Memory B cell (primary cell): Measurements from ENCODE around the gene CEP44.
"Not testable (repeated sequence)": the region's sequence is repeated elsewhere in the genome, so short reads cannot be mapped to it uniquely, and the experiment has no call there.

Experiments used
- ATAC-seq: fragments of 150-1000 bp; cut with Tn5 transposase; 2 replicates; pipeline ENCODE4 v1.10.0; 2021; ENCODE audit warnings: low read depth, mild to moderate bottlenecking, moderate library complexity
- DNase-seq, 2 donors: peaks; one replicate each; pipeline ENCODE4 v3.0.0; 2022; ENCODE audit warnings: low spot score in 2 of 2
- H3K27ac Mint-ChIP-seq: one replicate; pipeline ENCODE4 v1.8.0; 2022; ENCODE audit warnings: mild to moderate bottlenecking, moderate library complexity, mixed read lengths
- H3K27me3 Mint-ChIP-seq: one replicate; pipeline ENCODE4 v1.8.0; 2022; ENCODE audit warnings: mixed read lengths
- H3K36me3 Mint-ChIP-seq: one replicate; pipeline ENCODE4 v1.8.0; 2022; ENCODE audit warnings: mild to moderate bottlenecking, mixed read lengths
- H3K4me1 Mint-ChIP-seq: one replicate; pipeline ENCODE4 v1.8.0; 2022; ENCODE audit warnings: mixed read lengths
- H3K4me3 Mint-ChIP-seq: one replicate; pipeline ENCODE4 v1.8.0; 2022; ENCODE audit warnings: mild to moderate bottlenecking, moderate library complexity, mixed read lengths
- H3K9me3 Mint-ChIP-seq: one replicate; pipeline ENCODE4 v1.8.0; 2022; ENCODE audit warnings: mixed read lengths

Gene CEP44

DNA sequence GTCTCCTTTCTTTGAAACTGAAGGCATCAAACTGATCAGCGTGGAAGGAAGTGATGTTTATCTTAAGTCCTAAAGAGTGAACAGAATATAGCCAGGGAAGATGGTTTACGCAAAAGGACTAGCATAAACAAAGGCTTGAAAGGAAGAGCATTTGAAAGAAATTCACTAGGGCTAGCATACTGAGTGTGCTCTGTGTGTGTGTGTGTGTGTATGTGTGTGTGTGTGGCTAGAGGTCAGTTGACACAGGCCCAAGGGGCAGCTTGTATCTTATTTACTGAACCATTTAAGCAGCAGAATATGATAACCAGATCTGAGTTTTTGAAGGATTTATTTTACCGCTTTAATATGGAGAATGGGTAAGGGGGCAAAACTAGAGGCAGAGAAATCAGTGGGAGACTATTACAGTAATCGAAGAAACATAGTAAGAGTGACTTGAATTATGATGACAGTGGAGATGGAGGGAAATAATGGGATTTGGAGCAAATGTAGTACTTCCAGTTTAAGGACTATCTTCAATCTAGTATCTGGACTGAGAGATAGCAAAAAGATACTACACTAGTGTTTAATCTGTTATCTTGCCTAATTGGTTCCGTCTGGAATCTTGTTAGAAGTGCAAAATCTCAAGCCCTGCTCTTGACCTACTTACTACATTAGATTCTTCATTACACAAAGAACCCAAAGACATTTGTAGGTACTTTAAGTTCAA lies 36.9 kb downstream of the CEP44 start:
- ATAC-seq, result no peak
- H3K27ac Mint-ChIP-seq, result no peak overlapping the region
- DNase-seq, result no peak
- H3K9me3 Mint-ChIP-seq, result no peaks in the 10 kb centered on the region
- H3K27me3 Mint-ChIP-seq, result no peaks in the 10 kb centered on the region
- no peaks in the 10 kb centered on the region for H3K4me1 Mint-ChIP-seq
- H3K36me3 Mint-ChIP-seq, result no peaks in the 10 kb centered on the region
- no peak overlapping the region for H3K4me3 Mint-ChIP-seq

DNA sequence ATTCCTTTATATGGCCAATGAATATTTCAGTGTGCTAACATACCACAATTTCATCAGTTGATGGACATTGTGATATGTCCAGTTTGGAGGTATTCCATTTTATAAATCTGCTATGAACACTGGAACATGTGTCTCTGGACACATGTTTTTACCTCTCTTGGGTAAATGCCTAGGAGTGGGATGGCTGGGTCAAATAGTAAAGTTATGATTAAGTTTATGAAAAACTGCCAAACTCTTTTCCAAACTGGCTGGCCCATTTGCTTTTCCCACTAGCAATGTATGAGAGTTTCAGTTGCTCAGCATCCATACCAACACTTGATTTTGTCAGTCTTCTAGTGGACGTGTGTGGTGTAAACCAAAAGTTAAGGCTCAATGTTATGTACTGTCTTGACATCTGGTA lies 40.5 kb downstream of the CEP44 start:
- ATAC-seq (no peak), DNase-seq (no peak)
- Mint-ChIP-seq H3K27me3 (no peaks in the 10 kb centered on the region), H3K36me3 (no peaks in the 10 kb centered on the region), H3K27ac (no peak overlapping the region), H3K9me3 (no peaks in the 10 kb centered on the region), H3K4me3 (no peak overlapping the region), H3K4me1 (no peaks in the 10 kb centered on the region)

DNA sequence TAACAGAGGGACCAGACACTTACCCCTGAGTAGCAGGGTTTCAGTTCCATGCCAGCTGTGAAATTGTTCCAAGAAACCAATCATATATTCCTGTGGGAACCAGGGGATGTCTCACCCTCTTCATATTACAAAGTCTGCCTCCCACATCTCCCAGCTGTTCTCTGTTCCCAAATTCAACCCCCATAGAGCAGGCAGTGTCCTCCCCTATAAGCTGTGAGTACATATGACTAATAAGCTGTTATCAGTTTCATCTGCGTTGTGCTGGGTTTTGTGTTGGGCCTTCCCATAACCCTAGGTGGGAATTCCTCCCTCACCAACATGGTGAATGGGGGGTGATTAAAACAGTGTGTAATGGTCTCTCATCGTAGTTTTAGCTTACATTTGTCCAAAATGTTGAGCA lies 41.0 kb downstream of the CEP44 start:
- no peaks in the 10 kb centered on the region for H3K9me3 Mint-ChIP-seq
- no peaks in the 10 kb centered on the region for H3K4me1 Mint-ChIP-seq
- no peaks in the 10 kb centered on the region for H3K27me3 Mint-ChIP-seq
- H3K4me3 Mint-ChIP-seq, result no peak overlapping the region
- ATAC-seq, result no peak
- DNase-seq, result no peak
- H3K27ac Mint-ChIP-seq, result no peak overlapping the region
- no peaks in the 10 kb centered on the region for H3K36me3 Mint-ChIP-seq

- Mint-ChIP-seq H3K36me3 (peaks cover 2% of the 10 kb centered on the region), H3K9me3 (no peaks in the 10 kb centered on the region), H3K27ac (no peak overlapping the region), H3K27me3 (no peaks in the 10 kb centered on the region), H3K4me3 (no peak overlapping the region), H3K4me1 (no peaks in the 10 kb centered on the region)
- ATAC-seq (no peak), DNase-seq (no peak)
These were observed 49.2 kb downstream of the CEP44 start for GRCh38 chr4:174332741-174333493.

GRCh38 chr4:174334628-174335027 lies 50.9 kb downstream of the CEP44 start:
- DNase-seq, result no peak
- no peaks in the 10 kb centered on the region for H3K9me3 Mint-ChIP-seq
- ATAC-seq, result no peak
- H3K27me3 Mint-ChIP-seq, result no peaks in the 10 kb centered on the region
- H3K4me3 Mint-ChIP-seq, result no peak overlapping the region
- no peaks in the 10 kb centered on the region for H3K4me1 Mint-ChIP-seq
- no peak overlapping the region for H3K27ac Mint-ChIP-seq
- peaks cover 2% of the 10 kb centered on the region for H3K36me3 Mint-ChIP-seq

GRCh38 chr4:174340714-174341113 lies 57.0 kb downstream of the CEP44 start:
- Mint-ChIP-seq H3K4me3 (no peak overlapping the region), H3K4me1 (no peaks in the 10 kb centered on the region), H3K27ac (no peak overlapping the region), H3K9me3 (peaks cover 1% of the 10 kb centered on the region), H3K27me3 (no peaks in the 10 kb centered on the region), H3K36me3 (no peaks in the 10 kb centered on the region)
- DNase-seq (no peak), ATAC-seq (no peak)

- ATAC-seq, result no peak
- H3K27me3 Mint-ChIP-seq, result peaks cover 9% of the 10 kb centered on the region
- H3K36me3 Mint-ChIP-seq, result peaks cover 8% of the 10 kb centered on the region
These were observed 65.4 kb downstream of the CEP44 start for GRCh38 chr4:174349156-174349555.

DNA sequence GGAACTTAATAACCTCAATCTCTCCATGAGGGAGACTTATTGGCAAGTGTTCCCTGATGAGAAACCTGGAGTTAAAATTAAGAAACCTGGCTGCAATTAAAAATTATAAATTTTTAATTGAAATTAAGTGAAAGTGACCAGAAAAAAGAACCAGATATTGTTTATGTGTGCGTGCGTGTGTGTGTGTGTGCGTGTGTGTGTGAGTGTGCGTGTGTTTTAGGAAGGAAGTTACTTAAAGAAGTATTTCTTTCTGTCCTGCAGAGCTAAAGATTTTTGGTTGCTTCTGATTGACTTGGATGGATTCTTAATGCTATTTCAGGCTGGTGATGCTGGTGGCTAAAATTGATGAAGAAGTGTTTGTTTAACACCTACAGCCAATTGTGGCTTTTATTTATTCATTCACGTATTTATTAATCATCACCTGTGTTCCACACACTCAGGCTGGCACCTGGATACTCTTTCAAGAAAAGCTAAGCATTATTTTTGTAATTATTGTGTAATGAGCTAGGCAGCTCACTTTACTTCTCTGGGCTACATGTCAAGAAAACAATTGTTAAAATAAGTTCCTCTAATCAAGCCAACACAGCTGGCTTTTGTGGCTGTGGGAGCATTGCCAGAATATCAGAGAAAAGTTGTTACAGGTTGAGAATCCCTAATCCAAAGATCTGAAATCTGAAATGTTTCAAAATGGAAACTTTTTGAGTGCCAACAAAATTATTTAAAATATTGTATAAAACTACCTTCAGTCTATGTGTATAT lies 68.5 kb downstream of the CEP44 start:
- ATAC-seq (no peak), DNase-seq (no peak)
- peaks cover 7% of the 10 kb centered on the region for H3K36me3 Mint-ChIP-seq
- H3K4me1 Mint-ChIP-seq, result no peaks in the 10 kb centered on the region
- H3K4me3 Mint-ChIP-seq, result no peak overlapping the region
- H3K27me3 Mint-ChIP-seq, result peaks cover 8% of the 10 kb centered on the region
- H3K9me3 Mint-ChIP-seq, result peaks cover 5% of the 10 kb centered on the region
- no peak overlapping the region for H3K27ac Mint-ChIP-seq

More at GRCh38 chr4:174349156-174349555, 65.4 kb downstream of the CEP44 start:
- no peaks in the 10 kb centered on the region for H3K4me1 Mint-ChIP-seq
- no peak overlapping the region for H3K27ac Mint-ChIP-seq
- no peak overlapping the region for H3K4me3 Mint-ChIP-seq
- peaks cover 6% of the 10 kb centered on the region for H3K9me3 Mint-ChIP-seq
- no peak for DNase-seq

DNA sequence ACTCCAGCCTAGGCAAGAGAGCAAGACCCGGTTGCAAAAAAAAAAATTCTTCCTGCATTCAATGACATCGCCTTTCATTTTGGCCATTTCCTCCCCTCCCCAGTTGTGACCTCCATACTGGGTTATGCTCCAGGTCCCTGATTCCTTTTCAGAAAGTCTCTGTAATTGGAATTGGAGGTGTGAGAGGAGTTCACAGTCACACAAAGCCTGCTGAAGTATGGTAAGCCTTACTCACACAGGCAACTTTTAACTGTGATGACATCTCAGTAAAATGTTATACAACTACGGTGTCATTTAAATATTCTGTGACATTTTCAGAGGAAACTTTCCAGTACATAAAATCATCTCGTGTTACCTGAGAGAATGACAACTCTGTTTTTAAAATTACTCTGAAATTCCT lies 73.6 kb downstream of the CEP44 start:
- H3K27me3 Mint-ChIP-seq, result peaks cover 4% of the 10 kb centered on the region
- no peaks in the 10 kb centered on the region for H3K4me1 Mint-ChIP-seq
- DNase-seq, result no peak
- no peak overlapping the region for H3K27ac Mint-ChIP-seq
- no peaks in the 10 kb centered on the region for H3K9me3 Mint-ChIP-seq
- H3K36me3 Mint-ChIP-seq, result no peaks in the 10 kb centered on the region
- H3K4me3 Mint-ChIP-seq, result no peak overlapping the region
- no peak for ATAC-seq

GRCh38 chr4:174358410-174358809 lies 74.7 kb downstream of the CEP44 start:
- no peaks in the 10 kb centered on the region for H3K4me1 Mint-ChIP-seq
- H3K27me3 Mint-ChIP-seq, result peaks cover 4% of the 10 kb centered on the region
- ATAC-seq, result no peak
- no peaks in the 10 kb centered on the region for H3K36me3 Mint-ChIP-seq
- no peaks in the 10 kb centered on the region for H3K9me3 Mint-ChIP-seq
- no peak overlapping the region for H3K27ac Mint-ChIP-seq
- DNase-seq, result no peak
- H3K4me3 Mint-ChIP-seq, result no peak overlapping the region

DNA sequence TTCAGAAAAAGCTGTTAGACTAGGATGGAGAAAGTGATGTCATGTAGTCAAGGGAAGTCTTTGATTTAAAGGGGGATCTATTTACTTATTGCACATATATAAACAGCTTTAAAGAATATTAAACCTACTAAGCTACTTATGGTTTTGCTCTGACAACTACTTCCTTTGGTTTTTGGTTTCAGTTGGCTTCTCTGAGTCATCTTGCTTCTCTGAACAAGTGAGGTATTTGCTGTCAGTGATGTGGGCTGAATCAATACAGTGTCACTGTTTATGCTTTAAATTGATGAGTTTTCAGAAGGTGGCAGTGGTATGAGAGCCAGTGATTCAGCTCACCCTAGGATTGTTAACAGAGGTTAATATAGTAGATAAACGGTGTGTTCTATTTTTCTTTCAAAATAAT lies 75.1 kb downstream of the CEP44 start:
- H3K4me3 Mint-ChIP-seq, result no peak overlapping the region

GRCh38 chr4:174362340-174362739 lies 78.6 kb downstream of the CEP44 start:
- ATAC-seq, result no peak

More for the DNA sequence above, 75.1 kb downstream of the CEP44 start:
- ATAC-seq (no peak), DNase-seq (no peak)
- no peaks in the 10 kb centered on the region for H3K4me1 Mint-ChIP-seq
- H3K36me3 Mint-ChIP-seq, result no peaks in the 10 kb centered on the region
- no peak overlapping the region for H3K27ac Mint-ChIP-seq
- no peaks in the 10 kb centered on the region for H3K9me3 Mint-ChIP-seq
- H3K27me3 Mint-ChIP-seq, result peaks cover 4% of the 10 kb centered on the region

DNA sequence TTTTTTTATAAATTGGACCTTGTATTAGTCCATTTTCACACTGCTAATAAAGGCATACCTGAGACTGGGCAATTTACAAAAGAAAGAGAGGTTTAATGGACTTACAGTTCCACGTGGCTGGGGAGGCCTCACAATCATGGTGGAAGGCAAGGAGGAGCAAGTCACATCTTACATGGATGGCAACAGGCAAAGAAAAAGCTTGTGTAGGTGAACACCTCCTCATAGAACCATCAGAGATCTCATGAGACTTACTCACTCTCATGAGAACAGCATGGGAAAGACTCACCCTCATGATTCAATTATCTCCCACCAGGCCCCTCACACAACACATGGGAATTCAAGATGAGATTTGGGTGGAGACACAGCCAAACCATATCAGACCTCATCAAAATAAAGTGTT lies 80.1 kb downstream of the CEP44 start:
- not testable (repeated sequence) for H3K4me1 Mint-ChIP-seq, ATAC-seq, DNase-seq, H3K4me3 Mint-ChIP-seq, H3K36me3 Mint-ChIP-seq, H3K27me3 Mint-ChIP-seq, H3K27ac Mint-ChIP-seq, H3K9me3 Mint-ChIP-seq

More at GRCh38 chr4:174362340-174362739, 78.6 kb downstream of the CEP44 start:
- no peak overlapping the region for H3K27ac Mint-ChIP-seq
- no peaks in the 10 kb centered on the region for H3K4me1 Mint-ChIP-seq
- H3K4me3 Mint-ChIP-seq, result no peak overlapping the region
- H3K36me3 Mint-ChIP-seq, result no peaks in the 10 kb centered on the region
- DNase-seq, result no peak
- no peaks in the 10 kb centered on the region for H3K27me3 Mint-ChIP-seq
- H3K9me3 Mint-ChIP-seq, result no peaks in the 10 kb centered on the region

- ATAC-seq (no peak), DNase-seq (peak in 1 of 2 donors; percentile 8)
- no peaks in the 10 kb centered on the region for H3K36me3 Mint-ChIP-seq
- no peak overlapping the region for H3K4me3 Mint-ChIP-seq
- H3K27me3 Mint-ChIP-seq, result no peaks in the 10 kb centered on the region
- no peak overlapping the region for H3K27ac Mint-ChIP-seq
- no peaks in the 10 kb centered on the region for H3K4me1 Mint-ChIP-seq
- no peaks in the 10 kb centered on the region for H3K9me3 Mint-ChIP-seq
These were observed 81.4 kb downstream of the CEP44 start for GRCh38 chr4:174365018-174365587.
